Activated T-helper 1 cell treated with Interleukin-2 at 50 U/mL for 16 hours (primary cell): ENCODE data around the gene S100A2.
"Not testable (repeated sequence)": the region's sequence is repeated elsewhere in the genome, so short reads cannot be mapped to it uniquely, and the experiment has no call there.

Experiments used
- DNase-seq: peaks from one replicate; pipeline ENCODE4 v3.0.0-alpha.2; 2020; ENCODE audit warnings: low read depth

S100A2 gene

DNA sequence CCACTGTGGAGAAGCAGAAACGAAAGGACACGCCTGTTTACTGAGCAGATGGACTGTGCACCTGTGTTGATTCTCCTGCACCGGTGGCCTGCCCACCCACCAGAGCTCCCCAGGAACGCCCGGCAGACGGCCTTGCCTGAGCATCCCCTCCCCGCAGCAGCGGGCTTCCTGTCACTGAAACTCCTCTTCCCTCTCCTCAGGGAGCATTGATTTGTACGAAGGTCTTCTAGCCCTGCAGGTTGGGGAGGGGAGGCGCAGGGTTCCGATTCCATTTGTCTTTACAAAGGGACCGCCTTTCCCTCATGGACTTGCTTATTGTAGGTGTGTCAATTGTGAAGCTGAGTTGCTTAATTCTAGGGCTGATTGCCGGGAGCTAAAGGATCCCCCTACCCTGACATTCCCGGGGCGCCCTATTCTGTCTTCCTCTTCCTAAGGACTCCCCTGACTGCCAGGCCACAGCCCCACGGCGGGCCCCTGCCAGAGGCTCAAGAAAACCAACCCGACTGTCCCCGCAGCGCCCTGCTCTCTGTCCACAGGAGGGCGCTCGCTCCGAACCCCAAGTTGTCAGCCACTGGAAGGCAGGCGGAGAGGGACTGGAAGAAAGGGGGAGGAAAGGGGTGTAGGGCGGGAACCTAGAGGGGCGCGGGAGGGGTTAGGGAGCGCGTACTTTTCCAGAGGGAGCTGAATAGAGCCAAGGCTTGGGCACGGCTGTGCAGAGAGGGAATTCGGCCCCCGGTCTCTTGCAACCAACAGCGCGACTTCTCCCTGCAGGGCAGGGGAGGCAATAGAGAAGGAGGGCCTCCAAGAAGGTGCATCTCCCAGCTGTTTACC lies 32.7 kb downstream of the S100A2 start:
- DNase-seq: peak; percentile 62

DNA sequence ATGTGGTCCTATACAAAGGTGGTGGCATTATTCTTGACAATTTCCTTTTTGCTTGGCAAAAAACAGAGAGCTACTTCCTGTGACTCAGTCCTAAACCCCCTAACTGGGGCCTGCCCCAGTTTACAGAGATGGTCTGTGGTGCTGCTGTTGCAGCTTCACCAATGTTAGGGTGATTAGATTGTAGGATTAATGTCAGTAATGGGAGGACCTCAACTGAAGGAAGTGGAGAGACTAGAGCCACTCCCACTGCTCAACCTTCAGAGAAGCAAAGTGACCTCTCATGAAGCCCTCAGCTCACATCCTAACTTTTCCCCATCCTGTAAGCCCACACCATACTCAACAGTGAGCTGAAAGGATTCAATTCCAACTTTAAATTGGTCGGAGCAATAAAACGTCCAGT lies 33.5 kb downstream of the S100A2 start:
- DNase-seq: no peak

DNA sequence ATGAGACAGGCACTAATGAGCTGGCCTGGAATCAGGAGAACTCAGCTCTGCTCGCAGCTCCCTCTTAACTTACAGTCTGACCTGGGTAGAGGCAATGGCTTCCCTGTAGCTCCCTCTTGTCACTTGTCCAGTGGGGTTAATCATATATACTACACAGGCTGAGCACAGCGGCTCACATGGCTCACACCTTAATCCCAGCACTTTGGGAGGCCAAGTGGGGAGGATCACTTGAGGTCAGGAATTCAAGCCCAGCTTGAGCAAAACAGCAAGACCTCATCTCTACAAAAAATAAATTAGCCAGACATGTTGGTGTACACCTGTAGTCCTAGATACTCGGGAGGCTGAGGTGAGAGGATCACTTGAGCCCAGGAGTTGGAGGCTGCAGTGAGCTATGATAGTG lies 34.0 kb downstream of the S100A2 start:
- no peak for DNase-seq

DNA sequence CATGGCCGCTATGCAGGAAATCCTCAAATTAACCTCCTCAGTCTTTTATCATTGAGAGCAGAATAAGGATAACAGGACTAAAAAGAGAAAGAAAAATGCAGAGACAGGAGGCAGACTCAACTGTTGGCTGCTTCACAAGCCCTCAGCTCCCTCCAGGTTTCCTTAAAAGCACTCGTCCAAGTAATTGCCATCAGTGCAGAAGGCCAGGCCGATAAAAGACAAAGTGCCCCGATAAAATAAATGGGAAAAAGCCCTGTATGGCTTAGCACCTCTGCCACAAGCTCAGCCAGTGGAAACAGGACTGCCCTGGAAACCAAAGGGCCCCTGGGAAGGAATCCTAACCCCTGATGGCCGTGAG lies 38.0 kb downstream of the S100A2 start:
- no peak for DNase-seq

DNA sequence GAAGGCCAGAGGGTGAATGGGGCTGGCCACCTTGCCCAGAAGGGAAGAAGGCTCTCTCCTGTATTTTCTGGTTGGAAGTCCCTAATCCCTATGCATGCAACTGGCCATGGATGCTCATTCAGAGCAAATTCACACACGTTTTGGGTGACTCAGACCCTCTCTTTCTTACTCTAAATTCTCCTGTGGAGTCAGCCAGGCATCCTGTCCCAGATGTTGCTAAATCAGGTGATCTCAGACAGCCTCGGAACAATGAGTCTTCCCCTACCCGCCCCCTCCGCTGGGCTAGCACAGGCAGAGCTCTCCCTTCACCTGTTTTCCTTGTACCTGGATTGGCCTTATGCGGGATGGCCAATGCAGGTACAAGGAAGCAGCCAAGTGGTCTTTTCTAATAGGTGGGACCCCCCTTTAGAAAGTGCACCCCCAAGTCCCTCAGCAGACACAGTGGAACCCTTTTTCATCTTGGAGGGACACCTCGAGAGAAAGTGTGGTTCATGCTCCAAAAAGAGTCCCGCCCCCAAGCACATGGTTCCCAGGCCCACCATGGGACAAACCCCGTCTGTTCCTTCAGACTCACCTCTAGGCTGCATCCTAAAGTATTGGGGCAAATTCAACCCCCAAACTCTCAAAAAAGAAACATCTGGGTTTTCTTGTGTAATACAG lies 38.5 kb downstream of the S100A2 start:
- DNase-seq: no peak

DNA sequence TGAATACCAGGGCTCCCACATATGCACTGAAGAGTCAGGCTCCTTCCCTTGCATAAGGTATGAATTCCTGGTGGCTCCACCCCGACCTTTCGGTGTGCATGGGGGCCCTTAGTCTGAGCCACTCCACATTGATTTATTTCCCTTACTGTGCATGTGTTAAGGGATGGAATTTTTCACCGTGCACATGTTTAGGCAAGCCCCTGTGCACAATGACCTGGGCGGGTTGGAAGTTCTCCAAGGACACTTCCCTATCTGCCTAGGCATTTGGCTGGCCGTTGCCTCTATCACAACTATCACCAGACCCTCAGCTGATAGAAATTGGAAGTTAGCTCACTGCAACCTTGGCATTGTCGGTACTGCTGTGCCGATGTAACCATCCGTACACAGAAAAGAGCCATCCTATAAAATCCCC lies 39.5 kb downstream of the S100A2 start:
- no peak for DNase-seq

DNA sequence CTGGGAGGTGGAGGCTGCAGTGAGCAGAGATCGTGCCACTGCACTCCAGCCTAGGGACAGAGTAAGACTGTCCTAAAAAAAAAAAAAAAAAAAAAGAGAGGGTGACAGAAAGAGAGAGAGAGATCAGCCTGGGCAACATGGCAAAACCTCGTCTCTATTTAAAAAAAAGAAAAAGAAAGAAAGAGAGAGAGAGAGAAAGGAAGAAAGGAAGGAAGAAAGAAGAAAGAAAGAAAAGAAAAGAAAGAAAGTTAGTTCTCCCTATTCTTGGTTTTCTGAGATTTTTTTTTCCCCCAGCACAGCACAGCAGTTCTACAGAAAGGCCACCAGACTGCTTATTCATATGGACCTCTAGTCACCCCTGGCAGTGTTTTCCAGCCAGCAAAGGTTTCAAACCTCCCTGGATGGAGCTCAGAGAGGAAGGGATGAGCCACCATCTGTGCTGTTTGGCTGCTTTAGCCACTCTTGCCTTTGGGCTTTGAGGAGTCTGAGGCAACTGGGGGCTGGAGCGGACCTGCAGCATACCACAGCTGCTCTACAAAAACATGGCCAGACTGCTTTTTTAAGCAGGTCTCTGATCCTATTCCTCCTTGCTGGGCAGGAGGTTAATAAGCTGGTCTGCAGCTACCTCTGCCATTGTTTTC lies 40.4 kb downstream of the S100A2 start:
- no peak for DNase-seq

DNA sequence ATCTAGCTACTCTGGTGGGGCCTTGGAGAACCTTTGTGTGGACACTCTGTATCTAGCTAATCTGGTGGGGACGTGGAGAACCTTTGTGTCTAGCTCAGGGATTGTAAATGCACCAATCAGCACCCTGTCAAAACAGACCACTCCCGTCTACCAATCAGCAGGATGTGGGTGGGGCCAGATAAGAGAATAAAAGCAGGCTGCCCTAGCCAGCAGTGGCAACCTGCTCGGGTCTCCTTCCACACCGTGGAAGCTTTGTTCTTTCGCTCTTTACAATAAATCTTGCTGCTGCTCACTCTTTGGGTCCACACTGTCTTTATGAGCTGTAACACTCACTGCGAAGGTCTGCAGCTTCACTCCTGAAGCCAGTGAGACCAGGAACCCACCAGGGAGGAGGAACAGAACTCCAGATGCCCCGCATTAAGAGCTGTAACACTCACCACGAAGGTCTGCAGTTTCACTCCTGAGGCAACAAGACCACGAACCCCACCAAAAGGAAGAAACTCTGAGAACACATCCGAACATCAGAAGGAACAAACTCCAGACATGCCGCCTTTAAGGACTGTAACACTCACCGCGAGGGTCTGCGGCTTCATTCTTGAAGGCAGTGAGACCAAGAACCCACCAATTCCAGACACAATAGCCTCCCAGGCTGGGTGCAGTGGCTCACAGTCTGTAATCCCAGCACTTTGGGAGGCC lies 43.1 kb downstream of the S100A2 start:
- not testable (repeated sequence) for DNase-seq

DNA sequence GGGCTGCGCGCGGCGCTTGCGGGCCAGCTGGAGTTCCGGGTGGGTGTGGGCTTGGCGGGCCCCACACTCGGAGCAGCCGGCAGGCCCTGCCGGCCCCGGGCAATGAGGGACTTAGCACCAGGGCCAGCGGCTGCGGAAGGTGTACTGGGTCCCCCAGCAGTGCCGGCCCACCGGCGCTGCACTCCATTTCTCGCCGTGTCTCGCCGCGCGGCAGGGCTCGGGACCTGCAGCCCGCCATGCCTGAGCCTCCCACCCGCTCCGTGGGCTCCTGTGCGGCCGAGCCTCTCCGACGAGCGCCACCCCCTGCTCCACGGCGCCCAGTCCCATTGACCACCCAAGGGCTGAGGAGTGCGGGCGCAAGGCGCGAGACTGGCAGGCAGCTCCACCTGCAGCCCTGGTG lies 43.8 kb downstream of the S100A2 start:
- DNase-seq: not testable (repeated sequence)

DNA sequence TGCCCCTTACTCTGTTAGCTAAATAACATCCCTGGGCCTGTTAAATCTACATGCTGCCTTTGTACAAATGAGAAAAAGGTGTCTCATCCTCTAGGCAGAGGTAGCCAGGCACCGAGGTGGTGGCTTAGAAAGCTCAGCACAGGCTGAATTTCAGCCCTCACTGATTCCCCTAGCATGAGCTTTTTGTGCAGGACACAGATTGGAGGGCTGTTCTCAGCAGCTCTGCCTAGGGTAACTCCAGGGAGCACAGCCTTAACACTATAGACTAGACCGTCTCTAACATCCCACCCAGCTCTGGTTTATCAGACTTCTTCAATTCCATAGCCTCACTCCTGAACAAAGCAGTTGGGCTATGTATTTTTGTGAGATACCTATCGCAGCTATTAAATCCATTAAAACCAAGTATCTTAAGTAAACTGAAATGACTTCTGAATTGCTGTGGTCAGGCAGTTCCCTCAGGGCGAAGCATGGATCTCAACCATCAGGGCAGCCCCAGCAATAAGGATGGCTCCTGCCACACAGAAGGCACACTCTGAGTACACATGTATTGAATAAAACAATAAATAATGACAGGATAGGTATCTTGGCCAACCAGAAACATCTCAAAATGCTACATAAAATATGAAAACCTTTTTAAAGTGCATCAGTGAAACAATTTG lies 44.7 kb downstream of the S100A2 start:
- no peak for DNase-seq

DNA sequence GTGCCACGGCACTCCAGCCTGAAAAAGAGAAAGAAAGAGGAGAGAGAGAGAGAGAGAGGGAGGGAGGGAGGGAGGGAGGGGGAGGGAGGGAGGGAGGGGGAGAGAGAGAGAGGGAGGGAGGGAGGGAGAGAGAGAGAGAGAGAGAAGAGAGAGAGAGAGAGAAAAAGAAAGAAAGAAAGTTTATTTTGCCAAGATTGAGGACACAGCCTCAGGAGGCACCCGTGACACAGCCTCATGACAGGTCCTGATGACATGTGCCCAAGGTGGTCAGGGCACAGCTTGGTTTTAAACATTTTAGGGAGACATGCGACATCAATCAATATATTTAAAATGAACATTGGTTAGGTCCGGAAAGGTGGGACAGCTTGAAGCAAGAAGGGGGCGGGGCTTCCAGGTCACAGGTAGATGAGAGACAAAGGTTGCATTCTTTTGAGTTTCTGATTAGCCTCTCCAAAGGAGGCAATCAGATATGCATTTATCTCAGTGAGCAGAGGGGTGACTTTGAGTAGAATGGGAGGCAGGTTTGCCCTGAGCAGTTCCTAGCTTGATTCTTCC lies 45.4 kb downstream of the S100A2 start:
- not testable (repeated sequence) for DNase-seq

DNA sequence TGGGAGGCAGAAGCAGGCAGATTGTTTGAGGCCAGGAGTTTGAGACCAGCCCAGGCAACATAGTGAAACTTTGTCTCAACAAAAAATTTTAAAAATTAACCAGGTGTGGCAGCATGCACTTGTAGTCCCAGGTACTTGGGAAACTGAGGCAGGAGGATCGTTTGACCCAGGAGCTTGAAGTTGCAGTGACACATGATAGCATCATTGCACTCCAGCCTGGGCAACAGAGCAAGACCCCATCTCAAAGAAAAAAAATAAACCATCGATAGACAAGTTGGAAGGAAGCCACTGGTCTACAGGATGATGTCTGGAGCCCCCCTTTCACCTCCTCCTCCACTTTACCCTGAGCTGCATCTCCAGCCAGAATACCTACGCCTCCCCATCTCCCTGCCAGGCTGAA lies 46.4 kb downstream of the S100A2 start:
- DNase-seq: no peak

DNA sequence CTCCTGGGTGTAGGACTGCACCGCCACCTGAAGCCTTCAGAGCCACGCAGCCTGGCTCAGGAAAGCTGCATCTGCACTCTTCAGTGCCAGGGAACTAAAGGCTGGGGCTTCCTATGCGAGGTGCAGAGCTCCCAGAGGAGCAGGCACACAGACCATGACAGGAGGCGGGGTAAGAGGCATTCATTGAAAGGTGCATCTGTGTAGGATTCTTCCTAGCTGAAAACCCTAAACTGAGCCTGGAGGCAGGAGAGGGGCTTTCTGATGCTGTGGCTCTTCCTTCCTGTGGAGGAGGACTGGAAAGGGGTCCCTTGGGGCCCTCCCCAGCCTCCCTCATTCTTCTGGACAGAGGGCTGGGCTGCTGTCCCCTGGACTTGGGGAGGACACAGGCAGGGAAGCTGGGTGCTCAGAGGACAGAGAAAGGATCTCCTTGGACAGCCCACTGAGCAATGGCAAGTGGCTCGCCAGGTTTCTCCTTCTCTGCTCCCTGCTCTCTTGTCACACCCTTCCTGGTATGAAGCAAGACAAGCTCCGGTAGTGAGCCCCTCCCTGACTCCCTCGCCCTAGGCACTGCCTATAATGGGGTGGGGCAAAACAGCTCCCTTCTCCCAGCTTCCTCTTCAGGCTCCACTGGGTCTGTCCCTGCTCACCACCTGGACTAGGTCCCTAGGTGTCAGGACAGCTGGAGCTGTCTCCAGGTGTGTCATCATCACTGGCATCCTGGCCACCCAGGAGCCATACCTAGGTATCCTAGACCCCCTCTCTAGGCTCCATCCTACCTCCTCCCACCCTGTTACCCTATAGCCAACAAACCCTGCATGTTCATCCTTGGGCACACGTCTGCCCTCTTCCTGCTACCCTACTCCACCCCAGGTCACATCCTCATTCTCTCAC lies 49.9 kb downstream of the S100A2 start:
- no peak for DNase-seq

DNA sequence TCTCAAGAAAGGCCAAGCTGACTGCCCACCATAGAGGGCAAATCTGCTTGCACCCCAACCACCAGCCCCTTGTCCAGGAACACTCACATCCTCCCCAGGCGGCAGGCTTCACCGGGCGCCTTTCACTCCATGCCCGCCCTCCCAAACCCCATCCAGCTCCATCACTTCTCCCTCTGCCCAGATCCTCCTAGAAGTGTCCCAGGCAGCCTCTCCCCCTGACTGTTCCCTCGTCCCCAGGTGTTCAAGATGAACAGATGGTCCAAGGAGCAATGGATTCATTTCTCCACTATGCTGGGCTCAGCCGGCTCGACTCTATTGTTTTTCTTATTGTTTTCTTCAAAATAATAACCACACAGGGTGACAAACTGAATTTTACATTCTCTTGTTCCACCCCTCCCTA lies 52.0 kb downstream of the S100A2 start:
- DNase-seq: no peak

DNA sequence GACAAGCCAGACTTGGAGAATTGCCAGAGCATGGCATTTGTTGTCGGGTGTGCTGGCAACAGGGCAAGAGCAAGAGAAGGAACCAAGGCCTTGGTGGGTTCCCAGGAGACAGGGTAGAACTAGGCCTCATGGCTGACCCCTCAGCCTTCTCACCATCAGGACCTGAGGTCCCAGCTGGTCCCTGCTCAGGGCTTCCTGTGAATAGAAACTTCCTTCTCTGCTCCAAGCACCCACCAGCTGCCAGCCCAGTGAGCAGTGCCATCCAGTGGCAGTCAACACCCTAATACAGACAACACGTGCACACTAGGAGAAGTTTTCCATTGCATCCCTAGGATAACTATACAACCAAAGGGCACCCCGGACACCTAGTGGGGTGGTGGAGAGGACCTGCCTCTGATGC lies 52.6 kb downstream of the S100A2 start:
- no peak for DNase-seq
